22Rv1 (cell line): ENCODE results near the gene CELF4.

Experiments
- ZFX ChIP-seq: fragments of 450-650 bp; IDR thresholded peaks from 2 replicates; pipeline ENCODE4 v1.6.1; 2017; ENCODE audit warnings: antibody characterized with exemption, borderline replicate concordance
- TF ChIP-seq, protein P1 (sequence below): fragments of 450-650 bp; IDR thresholded peaks from 2 replicates; pipeline ENCODE4 v1.5.1; 2017; ENCODE audit warnings: mild to moderate bottlenecking

DNA sequence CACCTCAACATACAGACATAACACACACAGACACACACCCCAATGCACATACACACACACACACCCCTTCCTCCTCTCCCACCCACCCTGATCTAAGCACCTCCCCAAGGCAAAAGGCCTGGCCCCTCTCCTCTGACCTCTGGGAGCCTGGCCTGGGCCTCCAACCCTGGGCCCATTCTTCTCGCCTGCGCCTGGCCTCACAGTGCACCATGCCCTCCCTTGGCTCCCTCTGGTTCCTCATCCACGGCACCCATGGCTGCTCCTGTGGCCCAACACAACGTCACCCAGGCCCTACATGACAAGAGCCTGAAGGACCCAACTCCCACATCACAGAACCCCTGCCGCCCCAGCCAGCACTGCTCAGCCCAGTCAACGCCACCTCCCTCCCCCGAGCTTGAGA, 281.3 kb downstream of the CELF4 start:
- TF ChIP-seq, protein P1, sequence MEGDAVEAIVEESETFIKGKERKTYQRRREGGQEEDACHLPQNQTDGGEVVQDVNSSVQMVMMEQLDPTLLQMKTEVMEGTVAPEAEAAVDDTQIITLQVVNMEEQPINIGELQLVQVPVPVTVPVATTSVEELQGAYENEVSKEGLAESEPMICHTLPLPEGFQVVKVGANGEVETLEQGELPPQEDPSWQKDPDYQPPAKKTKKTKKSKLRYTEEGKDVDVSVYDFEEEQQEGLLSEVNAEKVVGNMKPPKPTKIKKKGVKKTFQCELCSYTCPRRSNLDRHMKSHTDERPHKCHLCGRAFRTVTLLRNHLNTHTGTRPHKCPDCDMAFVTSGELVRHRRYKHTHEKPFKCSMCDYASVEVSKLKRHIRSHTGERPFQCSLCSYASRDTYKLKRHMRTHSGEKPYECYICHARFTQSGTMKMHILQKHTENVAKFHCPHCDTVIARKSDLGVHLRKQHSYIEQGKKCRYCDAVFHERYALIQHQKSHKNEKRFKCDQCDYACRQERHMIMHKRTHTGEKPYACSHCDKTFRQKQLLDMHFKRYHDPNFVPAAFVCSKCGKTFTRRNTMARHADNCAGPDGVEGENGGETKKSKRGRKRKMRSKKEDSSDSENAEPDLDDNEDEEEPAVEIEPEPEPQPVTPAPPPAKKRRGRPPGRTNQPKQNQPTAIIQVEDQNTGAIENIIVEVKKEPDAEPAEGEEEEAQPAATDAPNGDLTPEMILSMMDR: no peak
- TF ChIP-seq ZFX: no peak
